ENCODE measurements around the gene CHD9NB. TPM values are rescaled to one million over a fixed set of nuclear protein-coding genes. Genes with fewer than 3 reads are reported as not detected.
A peak's percentile ranks its signal among the peaks of the same experiment; 100 is the strongest.
"Not testable (repeated sequence)": the region's sequence is repeated elsewhere in the genome, so short reads cannot be mapped to it uniquely, and the experiment has no call there.

CHD9NB gene
- total RNA-seq, 1 experiment from 2014 or later, result 4.1 TPM

GRCh38 chr16:53084141-53084541, 31.4 kb upstream of the CHD9NB start:
- DNase-seq (ENCODE audit: low spot score), result no peak

DNA sequence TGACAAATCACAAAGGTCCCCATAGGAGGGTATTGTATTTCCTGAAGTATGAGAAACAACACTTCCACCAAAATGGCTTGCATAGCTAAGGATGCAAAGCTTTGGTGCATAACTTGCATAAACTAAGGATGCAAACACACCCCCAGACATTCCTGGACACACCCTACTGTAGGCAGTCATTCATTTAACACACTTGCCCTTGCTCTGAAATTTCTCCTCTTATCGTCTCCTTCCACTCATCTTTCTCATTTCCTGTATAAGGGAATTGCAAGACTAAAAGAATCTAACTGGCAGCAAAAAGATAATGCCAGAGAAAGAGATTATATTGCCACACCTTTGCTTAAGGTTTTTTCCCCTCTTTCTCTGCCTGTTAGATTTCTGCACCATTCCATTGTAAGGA, 30.4 kb upstream of the CHD9NB start:
- no peak for DNase-seq (ENCODE audit: low spot score)

GRCh38 chr16:53082509-53082908, 29.8 kb upstream of the CHD9NB start:
- no peak for DNase-seq (ENCODE audit: low spot score)

GRCh38 chr16:53081686-53082407, 29.1 kb upstream of the CHD9NB start:
- no peak for DNase-seq (ENCODE audit: low spot score)

GRCh38 chr16:53081032-53081424, 28.3 kb upstream of the CHD9NB start:
- DNase-seq (ENCODE audit: low spot score), result no peak

DNA sequence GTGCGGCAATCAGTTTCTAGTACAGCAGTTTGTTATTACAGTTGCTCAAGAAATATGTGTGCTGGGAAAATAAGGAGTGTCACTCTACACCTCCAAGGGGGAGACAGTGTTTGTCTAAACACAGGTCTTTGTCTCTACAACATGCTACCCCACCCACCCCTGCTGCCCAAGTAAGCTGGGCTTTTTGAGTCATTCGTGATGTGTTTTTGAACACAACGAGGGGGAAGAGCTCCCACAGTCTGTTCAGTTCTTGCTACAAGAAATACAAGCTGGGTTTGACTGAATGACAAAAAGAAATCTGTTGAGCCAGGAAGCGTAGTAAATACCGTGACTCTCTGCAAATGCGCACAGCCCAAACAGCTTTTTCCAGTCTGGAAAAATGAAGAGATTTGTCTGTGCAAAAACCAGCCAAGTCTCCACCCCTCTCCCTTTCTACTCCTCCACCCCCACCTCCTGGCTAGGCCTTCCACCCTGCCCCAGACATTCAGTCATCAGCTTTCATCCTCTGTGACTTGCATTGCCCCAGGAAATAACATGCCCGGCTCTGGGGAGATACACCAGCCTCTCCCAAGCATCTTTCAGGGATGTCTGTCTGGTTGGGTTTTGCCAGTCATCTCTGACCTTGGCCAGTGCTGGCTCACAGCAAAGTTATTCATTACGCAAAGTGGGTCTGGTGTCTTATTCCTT, 27.8 kb upstream of the CHD9NB start:
- no peak for DNase-seq (ENCODE audit: low spot score)

DNA sequence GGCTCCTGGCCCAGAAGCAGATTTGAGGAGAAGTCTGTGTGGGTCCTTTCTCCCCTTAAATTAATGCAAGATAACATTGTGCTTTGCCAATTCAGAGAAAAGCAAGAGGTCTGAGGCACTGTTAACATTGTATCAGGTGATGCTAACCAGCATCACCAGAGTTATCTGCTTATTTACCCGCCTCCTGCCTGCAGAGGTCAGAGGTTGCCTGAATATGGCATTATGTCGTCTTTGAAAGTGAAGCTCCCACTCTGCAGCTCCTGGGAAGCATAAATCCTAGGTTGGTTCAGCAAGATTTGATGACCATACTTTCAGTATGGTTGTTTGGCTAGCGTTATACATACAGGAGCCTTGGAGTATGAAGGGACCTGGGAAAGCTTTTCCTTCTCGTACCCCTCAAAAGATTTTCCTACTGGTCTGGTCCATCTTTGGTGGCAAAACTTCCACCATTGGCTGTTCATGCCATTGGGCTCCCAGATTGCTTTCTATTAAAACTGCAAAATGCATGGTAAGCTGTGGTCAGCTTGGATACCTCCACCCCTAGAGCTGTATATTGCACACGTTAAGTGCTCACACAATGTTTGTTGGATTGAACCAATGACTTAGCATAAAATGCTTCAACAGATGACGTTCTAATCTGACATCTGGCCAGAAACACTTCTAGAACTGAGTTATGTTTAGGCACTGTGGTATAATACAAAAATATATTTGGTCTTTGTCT, 26.2 kb upstream of the CHD9NB start:
- DNase-seq (ENCODE audit: low spot score), result no peak

DNA sequence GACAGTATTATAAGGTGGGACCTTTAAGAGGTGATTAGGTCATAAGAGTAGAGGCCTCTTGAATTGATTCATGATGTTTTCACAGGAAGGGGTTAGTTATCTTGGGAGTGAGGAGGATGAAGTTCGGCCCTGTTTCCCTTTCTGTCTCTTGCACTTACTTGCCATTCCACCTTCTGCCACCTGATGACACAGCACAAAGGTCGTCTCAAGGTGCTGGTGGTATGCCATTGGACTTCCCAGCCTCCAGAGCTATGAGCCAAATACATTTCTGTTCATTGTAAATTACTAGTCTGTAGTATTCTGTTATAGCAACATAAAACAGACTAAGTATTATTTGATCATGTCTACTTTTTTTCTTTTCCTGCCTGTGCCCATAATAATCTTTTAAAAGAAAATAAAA, 25.6 kb upstream of the CHD9NB start:
- DNase-seq (ENCODE audit: low spot score), result no peak

DNA sequence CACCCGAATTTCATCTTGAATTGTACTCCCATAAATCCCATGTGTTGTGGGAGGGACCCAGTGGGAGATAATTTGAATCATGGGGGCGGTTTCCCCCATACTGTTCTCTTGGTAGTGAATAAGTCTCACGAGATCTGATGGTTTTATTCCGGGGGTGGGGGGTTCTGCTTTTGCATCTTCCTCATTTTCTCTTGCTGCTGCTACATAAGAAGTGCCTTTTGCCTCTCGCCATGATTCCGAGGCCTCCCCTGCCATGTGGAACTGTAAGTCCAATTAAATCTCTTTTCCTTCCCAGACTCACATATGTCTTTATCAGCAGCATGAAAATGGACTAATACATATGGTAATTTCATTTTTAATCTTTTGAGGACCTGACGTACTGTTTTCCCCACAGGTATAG, 22.8 kb upstream of the CHD9NB start:
- DNase-seq (ENCODE audit: low spot score), result not testable (repeated sequence)

DNA sequence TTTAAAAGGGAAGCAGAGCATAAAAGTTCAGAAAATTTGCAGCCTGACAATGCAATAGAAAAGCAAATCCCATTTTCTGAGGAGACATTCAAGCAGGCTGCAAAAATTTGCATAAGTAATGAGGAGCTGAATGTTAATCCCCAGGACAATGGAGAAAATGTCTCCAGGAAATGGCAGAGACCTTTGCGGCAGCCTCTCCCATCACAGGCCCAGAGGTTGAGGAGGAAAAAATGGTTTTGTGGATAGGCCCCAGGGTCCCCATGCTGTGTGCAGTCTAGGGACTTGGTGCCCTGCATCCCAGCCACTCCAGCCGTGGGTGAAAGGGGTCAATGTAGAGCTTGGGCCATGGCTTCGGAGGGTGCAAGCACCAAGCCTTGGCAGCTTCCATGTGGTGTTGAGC, 21.6 kb upstream of the CHD9NB start:
- not testable (repeated sequence) for DNase-seq (ENCODE audit: low spot score)

GRCh38 chr16:53073022-53073421, 20.3 kb upstream of the CHD9NB start:
- DNase-seq (ENCODE audit: low spot score), result no peak

DNA sequence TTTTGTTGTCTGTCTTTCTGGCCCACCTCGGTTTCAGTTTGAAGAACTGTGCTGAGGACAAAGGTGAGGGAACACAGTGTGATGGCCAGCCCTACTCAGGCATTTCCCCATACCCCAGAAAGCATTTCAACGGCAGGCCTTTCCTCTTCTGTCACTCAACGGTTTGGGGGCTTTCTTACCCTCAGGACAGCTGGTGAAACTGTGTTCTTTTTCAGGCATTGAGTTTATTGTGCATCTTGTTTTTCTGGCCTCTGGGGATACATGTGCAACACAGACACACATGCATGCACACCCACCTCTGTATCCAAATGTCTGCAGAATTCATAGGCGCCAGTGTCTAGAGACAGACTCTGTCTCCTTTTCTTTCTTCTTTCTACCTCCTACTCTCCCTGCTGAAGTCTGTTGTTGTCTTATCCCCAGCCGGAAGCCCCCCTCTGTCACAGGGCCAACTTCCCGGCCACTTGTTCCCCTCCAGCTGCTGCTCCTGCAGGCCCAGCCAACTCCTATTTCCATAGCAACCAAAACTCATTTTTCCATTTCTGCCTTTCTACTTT, 19.1 kb upstream of the CHD9NB start:
- DNase-seq (ENCODE audit: low spot score), result no peak

GRCh38 chr16:53069772-53070171, 17.1 kb upstream of the CHD9NB start:
- no peak for DNase-seq (ENCODE audit: low spot score)

- no peak for DNase-seq (ENCODE audit: low spot score)
These were observed 15.7 kb upstream of the CHD9NB start for GRCh38 chr16:53068423-53068833.

- DNase-seq (ENCODE audit: low spot score), result no peak
These were observed 15.0 kb upstream of the CHD9NB start for GRCh38 chr16:53067675-53068074.

DNA sequence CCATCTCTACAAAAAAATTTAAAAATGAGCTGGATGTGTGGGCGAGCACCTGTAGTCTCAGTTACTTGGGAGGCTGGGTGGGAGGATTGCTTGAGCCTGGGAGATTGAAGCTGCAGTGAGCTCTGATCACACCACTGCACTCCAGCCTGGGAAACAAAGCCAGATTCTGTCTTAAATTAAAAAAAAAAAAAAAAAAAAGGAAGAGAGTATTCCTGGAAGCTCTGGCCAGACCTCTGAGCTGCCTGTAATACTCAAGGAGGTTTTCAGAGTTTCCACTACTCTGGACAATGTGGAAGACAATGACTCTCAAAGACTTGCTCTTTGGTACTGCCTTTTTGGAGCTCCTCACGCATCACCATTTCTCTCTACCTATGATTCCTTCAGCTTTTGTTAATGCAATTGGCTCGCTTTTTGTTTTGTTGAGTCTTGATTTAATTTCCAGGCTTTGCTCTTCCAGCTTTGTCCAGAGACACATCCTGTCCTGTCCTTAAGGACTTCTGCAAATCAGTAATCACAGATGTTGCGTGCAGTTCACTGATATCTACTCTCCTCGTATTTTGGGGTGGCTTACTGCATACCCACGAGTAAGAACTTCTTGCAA, 12.9 kb upstream of the CHD9NB start:
- DNase-seq (ENCODE audit: low spot score), result no peak

GRCh38 chr16:53064081-53064578, 11.4 kb upstream of the CHD9NB start:
- no peak for DNase-seq (ENCODE audit: low spot score)

DNA sequence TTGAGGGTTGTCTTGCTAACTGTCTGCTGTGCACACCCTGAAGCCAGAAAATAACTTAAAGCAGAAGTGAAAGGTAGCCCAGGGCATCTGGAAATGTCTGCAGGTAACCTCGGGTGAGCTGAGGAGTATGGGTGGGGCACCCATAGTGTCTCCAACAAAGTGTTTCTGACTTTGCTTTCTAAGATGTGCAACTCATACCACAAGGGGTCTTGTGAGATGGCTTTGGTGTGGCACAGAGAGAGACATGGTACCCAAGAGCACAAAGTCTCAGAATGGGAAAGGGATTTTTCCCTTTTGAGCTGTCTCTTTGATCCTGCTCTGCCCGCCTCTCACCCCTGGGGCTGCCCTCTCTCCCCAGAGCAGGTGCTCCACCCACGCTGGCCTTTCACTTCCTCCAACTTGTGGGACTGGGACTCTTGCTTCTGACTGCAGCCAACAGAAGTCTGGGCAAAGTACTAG, 9.0 kb upstream of the CHD9NB start:
- DNase-seq (ENCODE audit: low spot score), result peak; percentile 74

DNA sequence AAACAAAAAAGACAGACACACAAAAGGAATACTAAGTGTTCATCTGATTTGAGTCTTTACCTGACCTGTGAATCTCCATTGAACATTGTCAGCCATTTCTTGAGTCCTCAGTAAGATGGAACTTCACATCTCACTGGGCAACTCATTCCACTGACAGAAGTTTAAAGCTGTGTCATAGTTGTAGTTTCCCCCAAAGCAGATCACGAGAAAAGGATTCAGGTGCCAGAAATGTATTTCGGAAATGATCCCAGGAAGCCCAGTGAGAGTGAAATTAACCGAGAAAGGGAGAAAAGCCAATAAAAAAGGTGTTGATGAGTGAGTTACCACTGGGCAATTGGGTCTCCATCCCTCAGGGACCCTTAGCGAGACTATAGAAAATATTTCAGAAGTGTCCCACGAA, 8.6 kb upstream of the CHD9NB start:
- no peak for DNase-seq (ENCODE audit: low spot score)

- no peak for DNase-seq (ENCODE audit: low spot score)
These were observed 7.0 kb upstream of the CHD9NB start for GRCh38 chr16:53059672-53060071.

GRCh38 chr16:53058882-53059281, 6.2 kb upstream of the CHD9NB start:
- no peak for DNase-seq (ENCODE audit: low spot score)

- no peak for DNase-seq (ENCODE audit: low spot score)
These were observed 5.7 kb upstream of the CHD9NB start for GRCh38 chr16:53058441-53058840.

All from HT-29 (cell line).